HEK293T (cell line): ENCODE results near the gene FBXO8.

Source experiments
- ARNT ChIP-seq: fragments of 450-650 bp; IDR thresholded peaks from 2 replicates; pipeline ENCODE4 v1.6.1; 2017; ENCODE audit warnings: mild to moderate bottlenecking
- BHLHE40 ChIP-seq: fragments of 450-650 bp; IDR thresholded peaks from 2 replicates; pipeline ENCODE4 v1.6.1; 2016; ENCODE audit warnings: mild to moderate bottlenecking, moderate library complexity, borderline replicate concordance
- FOXK2 ChIP-seq: fragments of 450-650 bp; IDR thresholded peaks from 2 replicates; pipeline ENCODE4 v1.6.1; 2016; ENCODE audit warnings: mild to moderate bottlenecking
- FOXM1 ChIP-seq: fragments of 450-650 bp; IDR thresholded peaks from 2 replicates; pipeline ENCODE4 v1.6.1; 2017; ENCODE audit warnings: mild to moderate bottlenecking, borderline replicate concordance
- HDGF ChIP-seq: fragments of 450-650 bp; IDR thresholded peaks from 2 replicates; pipeline ENCODE4 v1.6.1; 2017; ENCODE audit warnings: antibody characterized with exemption, borderline replicate concordance
- L3MBTL2 ChIP-seq: fragments of 450-650 bp; conservative IDR thresholded peaks from 2 replicates; pipeline ENCODE4 v1.6.1; 2016; ENCODE audit warnings: mild to moderate bottlenecking
- LEF1 ChIP-seq: fragments of 450-650 bp; IDR thresholded peaks from 2 replicates; pipeline ENCODE4 v1.6.1; 2017; ENCODE audit warnings: mild to moderate bottlenecking, borderline replicate concordance
- NFRKB ChIP-seq: fragments of 450-650 bp; IDR thresholded peaks from 2 replicates; pipeline ENCODE4 v1.6.1; 2016; ENCODE audit warnings: mild to moderate bottlenecking, moderate library complexity
- SP1 ChIP-seq: fragments of 450-650 bp; IDR thresholded peaks from 2 replicates; pipeline ENCODE4 v1.6.1; 2017
- TARDBP ChIP-seq: fragments of 450-650 bp; IDR thresholded peaks from 2 replicates; pipeline ENCODE4 v1.6.1; 2016

DNA sequence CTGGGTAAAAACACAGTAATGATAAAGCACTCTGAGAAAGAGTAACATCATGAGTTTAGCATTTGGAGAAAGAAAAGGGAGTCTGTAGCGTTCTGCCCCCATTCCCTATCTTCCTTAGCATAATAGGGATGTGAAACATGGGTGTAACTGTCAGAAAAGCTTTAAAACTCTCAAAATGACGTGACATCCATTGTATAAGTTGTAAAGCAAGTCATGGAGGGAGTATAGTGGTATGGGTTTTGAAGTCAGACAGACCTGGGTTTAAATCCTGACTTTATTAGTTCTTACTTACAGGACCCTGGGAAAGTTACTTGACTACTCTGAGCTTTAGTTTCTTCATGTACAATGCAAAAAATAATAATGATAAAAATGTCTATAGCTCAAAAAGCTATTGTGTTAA is 17.1 kb downstream of the FBXO8 start:
- no peak for TF ChIP-seq FOXM1
- TF ChIP-seq FOXK2 = no peak
- TF ChIP-seq HDGF = no peak
- TF ChIP-seq TARDBP = no peak
- no peak for TF ChIP-seq L3MBTL2
- no peak for TF ChIP-seq SP1
- no peak for TF ChIP-seq NFRKB
- TF ChIP-seq BHLHE40 = no peak
- no peak for TF ChIP-seq ARNT
- TF ChIP-seq LEF1 = no peak
